Activated CD4-positive, alpha-beta T cell treated with anti-CD3 and anti-CD28 coated beads for 36 hours (primary cell): ENCODE results near the gene PEAK3. TPM values are rescaled to one million over a fixed set of nuclear protein-coding genes. Genes with fewer than 3 reads are reported as not detected.

Experiments used
- ATAC-seq: fragments of 200-7000 bp; cut with Tn5 transposase; one replicate; pipeline ENCODE4 v1.10.0; 2021; ENCODE audit warnings: mild to moderate bottlenecking, moderate library complexity
- CTCF ChIA-PET: fragments of 350-600 bp; sonication (Branson Sonifier 250); formaldehyde crosslinking; loops from one replicate; lab custom pipeline; 2021; ENCODE audit warnings: antibody characterized with exemption; lab: Charles Lee
- POLR2A ChIA-PET: fragments of 350-600 bp; sonication (Branson Sonifier 250); formaldehyde crosslinking; loops from one replicate; lab custom pipeline; 2021; ENCODE audit warnings: antibody characterized with exemption, inconsistent platforms; lab: Charles Lee
- DNase-seq: peaks from one replicate; pipeline ENCODE4 v3.0.0-alpha.2; 2020
- H3K27ac Mint-ChIP-seq: one replicate; pipeline ENCODE4 v1.8.0; 2021; ENCODE audit warnings: mixed read lengths
- H3K27me3 Mint-ChIP-seq: one replicate; pipeline ENCODE4 v1.8.0; 2021; ENCODE audit warnings: mixed read lengths
- H3K36me3 Mint-ChIP-seq: one replicate; pipeline ENCODE4 v1.8.0; 2021; ENCODE audit warnings: low read depth, mixed read lengths
- H3K4me1 Mint-ChIP-seq: one replicate; pipeline ENCODE4 v1.8.0; 2021; ENCODE audit warnings: mixed read lengths
- H3K4me3 Mint-ChIP-seq: one replicate; pipeline ENCODE4 v1.8.0; 2021; ENCODE audit warnings: mild to moderate bottlenecking, moderate library complexity, mixed read lengths
- H3K9me3 Mint-ChIP-seq: one replicate; pipeline ENCODE4 v1.8.0; 2021; ENCODE audit warnings: low read depth, mixed read lengths
- intact Hi-C, 2 experiments: fragments of 100-400 bp; cut with DNase I in 1 of 2; cut with micrococcal nuclease in 1 of 2; formaldehyde crosslinking; loops; one replicate each; pipeline versions ENCODE4 v1.14.2 to v1.15.1; 2022 to 2024; cut with DNase I, micrococcal nuclease
- total RNA-seq, 2 experiments: library from RNA; stranded (reverse); gene quantifications; one replicate each; pipeline ENCODE4 v1.2.3, GENCODE V29; 2021

Gene PEAK3
- total RNA-seq, 2 experiments from 2014 or later = not detected

DNA sequence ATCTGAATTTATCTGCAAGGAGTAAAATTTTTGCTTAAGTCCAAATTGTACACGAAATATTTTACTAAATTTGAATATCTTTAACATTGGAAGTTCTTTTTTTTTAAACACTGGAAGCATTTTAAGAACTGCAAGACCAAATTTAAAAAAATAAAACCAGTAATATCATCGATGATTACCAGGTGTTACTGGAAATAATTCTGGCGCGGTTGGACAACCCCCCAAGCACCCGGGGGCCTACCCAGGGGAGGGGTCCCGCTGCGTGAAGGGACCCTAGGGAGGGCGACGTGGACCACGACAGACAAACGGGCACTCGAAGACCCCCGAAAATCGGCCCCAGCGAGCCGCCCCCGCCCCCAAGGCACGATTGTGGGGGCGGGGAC is 13.1 kb downstream of the PEAK3 start:
- CTCF ChIA-PET = no interaction called here
- intact Hi-C loops = loop anchor here (1.0 to 10.0 kb wide), 12 partner anchors 11 to 406 kb away; partner anchors contain the start of genes AP3D1 (in 2 of the 2), DOT1L (in 1 of the 2), IZUMO4 (in 1 of the 2) and KLF16 (in 1 of the 2)
- DNase-seq (no peak), ATAC-seq (no peak)
- peaks cover 32% of the 10 kb centered on the region for H3K4me1 Mint-ChIP-seq
- H3K27ac Mint-ChIP-seq = peak overlapping the region; percentile 75
- H3K27me3 Mint-ChIP-seq = no peaks in the 10 kb centered on the region
- POLR2A ChIA-PET = no interaction called here
- no peaks in the 10 kb centered on the region for H3K9me3 Mint-ChIP-seq
- H3K36me3 Mint-ChIP-seq = peaks cover 28% of the 10 kb centered on the region
- H3K4me3 Mint-ChIP-seq = peak overlapping the region; percentile 89

DNA sequence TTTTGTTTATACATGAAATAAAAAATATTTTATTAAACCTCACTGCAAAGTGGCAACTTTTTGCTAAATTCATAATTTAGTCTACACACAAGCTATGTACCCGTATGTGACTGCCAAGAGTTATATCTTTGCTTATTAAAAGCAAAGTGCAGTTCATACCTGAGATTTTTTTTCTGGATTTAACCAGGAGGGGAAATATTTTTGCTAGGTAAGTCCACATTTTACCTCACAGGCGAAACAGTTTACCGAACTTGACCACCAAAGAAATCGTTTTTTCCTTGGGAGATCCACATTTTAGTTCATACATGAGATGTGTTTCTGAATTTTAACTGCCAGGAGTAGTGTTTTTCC is 13.5 kb downstream of the PEAK3 start:
- no peak for ATAC-seq
- Mint-ChIP-seq H3K36me3 (peaks cover 24% of the 10 kb centered on the region), H3K27me3 (no peaks in the 10 kb centered on the region), H3K27ac (peak overlapping the region; percentile 75), H3K4me1 (peaks cover 29% of the 10 kb centered on the region), H3K9me3 (no peaks in the 10 kb centered on the region), H3K4me3 (peak overlapping the region; percentile 89)
- DNase-seq = no peak
- intact Hi-C loops = loop anchor here (2.0 to 10.0 kb wide), 4 partner anchors 16 to 356 kb away; partner anchors contain the start of gene AP3D1 (in 1 of the 2)
- POLR2A ChIA-PET = no interaction called here
- CTCF ChIA-PET = interaction anchor here (0.7 kb wide), 1 partner anchor 181 kb away, joined by 3 read pairs; no protein-coding TSS in a partner anchor

DNA sequence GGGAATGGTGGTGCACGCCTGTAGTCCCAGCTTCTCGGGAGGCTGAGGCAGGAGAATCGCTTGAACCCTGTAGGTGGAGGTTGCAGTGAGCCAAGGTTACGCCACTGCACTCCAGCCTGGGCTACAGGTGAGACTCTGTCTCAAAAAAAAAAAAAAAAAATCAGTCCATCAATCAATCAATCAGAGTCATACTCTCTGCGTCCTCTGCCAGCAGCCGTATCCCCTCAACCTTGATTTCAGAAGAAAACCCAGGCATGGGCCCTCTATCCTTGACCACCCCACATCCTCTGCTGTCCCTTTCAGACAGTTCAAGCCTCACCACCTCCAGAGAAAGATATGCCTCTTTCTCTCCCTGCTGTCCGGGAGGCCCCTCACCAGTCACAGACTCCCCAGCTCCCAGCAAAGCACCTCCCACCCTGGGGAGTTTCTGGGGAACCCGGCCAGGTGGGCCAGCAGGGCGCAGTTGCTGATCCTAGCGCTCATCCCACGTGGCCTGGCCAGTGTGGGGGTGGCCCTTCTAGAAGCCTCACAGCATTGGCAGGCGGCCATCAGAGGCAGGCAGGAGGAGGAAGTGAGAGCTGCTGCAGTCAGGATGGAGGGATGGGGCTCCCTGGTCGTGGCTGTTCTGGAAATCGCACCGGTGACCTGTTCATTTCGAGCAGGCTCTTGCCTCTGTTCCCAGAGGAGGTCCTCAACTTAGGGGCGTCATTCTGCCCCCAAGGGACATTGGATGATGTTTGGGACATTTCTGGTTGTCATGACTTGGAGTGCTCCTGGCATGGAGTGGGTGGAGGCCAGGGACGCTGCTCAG is 15.6 kb downstream of the PEAK3 start:
- no peak overlapping the region for H3K4me3 Mint-ChIP-seq
- no peaks in the 10 kb centered on the region for H3K27me3 Mint-ChIP-seq
- peak overlapping the region; percentile 59 for H3K27ac Mint-ChIP-seq
- peaks cover 17% of the 10 kb centered on the region for H3K4me1 Mint-ChIP-seq
- H3K9me3 Mint-ChIP-seq = no peaks in the 10 kb centered on the region
- ATAC-seq (peak; percentile 11), DNase-seq (peak; percentile 73)
- H3K36me3 Mint-ChIP-seq = peaks cover 10% of the 10 kb centered on the region
- ChIA-PET POLR2A (no interaction called here), CTCF (interaction anchor here (0.7 to 1.0 kb wide), 2 partner anchors 8 to 27 kb away, joined by 3 read pairs; no protein-coding TSS in a partner anchor)
- intact Hi-C loops = loop anchor here in 1 of 2 experiments (10.0 kb wide), 1 partner anchor 358 kb away; no protein-coding TSS in a partner anchor

DNA sequence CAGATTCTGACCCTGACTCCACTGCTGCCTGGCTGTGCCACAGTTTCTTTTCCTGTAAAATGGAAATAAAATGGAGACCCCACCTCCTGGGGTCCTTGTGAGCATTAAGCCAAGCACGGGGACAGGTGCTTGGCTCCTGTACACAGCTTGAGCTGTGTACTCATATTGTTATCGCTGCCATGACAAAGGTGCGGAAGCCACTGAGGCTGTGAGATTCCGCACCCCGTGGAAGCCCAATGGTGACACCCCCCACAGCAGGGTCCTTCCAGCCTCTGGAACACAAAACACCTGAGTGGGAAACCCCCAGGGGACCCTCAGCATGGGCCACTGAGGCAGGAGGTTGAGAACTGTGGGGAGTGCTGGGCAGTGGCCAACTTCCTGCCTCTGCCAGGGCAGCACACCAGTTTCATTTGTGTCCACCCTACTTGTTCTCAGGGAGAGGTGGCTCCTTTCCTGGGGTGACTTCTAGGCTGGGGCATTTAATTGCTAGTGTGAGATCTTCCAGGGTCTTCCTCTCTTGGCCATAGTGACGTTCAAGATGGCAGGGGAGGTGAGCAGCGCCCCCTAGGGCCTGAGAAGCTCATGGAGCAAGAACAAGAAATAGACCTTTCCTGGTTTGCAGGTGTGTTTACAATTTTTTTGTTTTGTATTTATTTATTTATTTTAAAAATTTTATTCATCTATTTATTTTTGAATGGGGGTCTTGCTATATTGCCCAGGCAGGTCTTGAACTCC is 20.4 kb downstream of the PEAK3 start:
- no peaks in the 10 kb centered on the region for H3K27me3 Mint-ChIP-seq
- DNase-seq (peak; percentile 81), ATAC-seq (peak; percentile 33)
- H3K9me3 Mint-ChIP-seq = no peaks in the 10 kb centered on the region
- CTCF ChIA-PET = interaction anchor here (0.6 to 5.9 kb wide), 13 partner anchors 10 to 1128 kb away, joined by 3 to 52 read pairs (median 3); partner anchors contain the start of gene PLEKHJ1
- H3K36me3 Mint-ChIP-seq = no peaks in the 10 kb centered on the region
- peaks cover 33% of the 10 kb centered on the region for H3K4me1 Mint-ChIP-seq
- H3K4me3 Mint-ChIP-seq = no peak overlapping the region
- intact Hi-C loops = loop anchor here in 1 of 2 experiments (10.0 kb wide), 1 partner anchor 363 kb away; no protein-coding TSS in a partner anchor
- POLR2A ChIA-PET = interaction anchor here (0.6 to 1.2 kb wide), 2 partner anchors 10 to 106 kb away, joined by 4 to 5 read pairs; no protein-coding TSS in a partner anchor
- H3K27ac Mint-ChIP-seq = no peak overlapping the region

DNA sequence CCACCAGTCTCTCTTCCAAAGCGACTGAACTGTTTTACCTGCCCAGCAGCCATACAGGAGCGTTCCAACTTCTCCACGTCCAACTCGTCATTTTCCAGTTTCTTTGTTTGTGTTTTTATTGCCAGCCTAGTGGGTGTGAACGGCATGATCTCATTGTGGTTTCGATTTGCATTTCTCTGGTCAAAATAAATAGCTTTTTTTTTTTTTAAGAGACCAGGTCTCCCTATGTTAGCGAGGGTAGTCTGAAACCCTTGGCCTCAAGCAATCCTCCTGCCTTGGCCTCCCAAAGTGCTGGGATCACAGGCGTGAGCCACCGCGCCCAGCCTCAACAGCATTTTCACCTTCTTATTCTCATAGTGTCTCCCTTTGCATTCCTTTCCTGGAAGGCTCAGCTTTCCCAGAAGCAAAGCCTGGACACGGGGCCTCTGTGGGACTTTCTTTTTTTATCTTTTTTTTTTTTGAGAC is 21.6 kb downstream of the PEAK3 start:
- ChIA-PET CTCF (interaction anchor here (0.8 to 5.9 kb wide), 4 partner anchors 12 to 1240 kb away, joined by 3 to 52 read pairs (median 7); partner anchors contain the start of gene DOHH), POLR2A (interaction anchor here (1.2 to 1.8 kb wide), 2 partner anchors 11 to 44 kb away, joined by 3 to 5 read pairs; no protein-coding TSS in a partner anchor)
- Mint-ChIP-seq H3K36me3 (no peaks in the 10 kb centered on the region), H3K27ac (peak overlapping the region; percentile 45), H3K4me3 (no peak overlapping the region), H3K9me3 (no peaks in the 10 kb centered on the region), H3K4me1 (peaks cover 30% of the 10 kb centered on the region), H3K27me3 (no peaks in the 10 kb centered on the region)
- DNase-seq (no peak), ATAC-seq (no peak)
- intact Hi-C loops = loop anchor here in 1 of 2 experiments (10.0 kb wide), 1 partner anchor 364 kb away; no protein-coding TSS in a partner anchor

DNA sequence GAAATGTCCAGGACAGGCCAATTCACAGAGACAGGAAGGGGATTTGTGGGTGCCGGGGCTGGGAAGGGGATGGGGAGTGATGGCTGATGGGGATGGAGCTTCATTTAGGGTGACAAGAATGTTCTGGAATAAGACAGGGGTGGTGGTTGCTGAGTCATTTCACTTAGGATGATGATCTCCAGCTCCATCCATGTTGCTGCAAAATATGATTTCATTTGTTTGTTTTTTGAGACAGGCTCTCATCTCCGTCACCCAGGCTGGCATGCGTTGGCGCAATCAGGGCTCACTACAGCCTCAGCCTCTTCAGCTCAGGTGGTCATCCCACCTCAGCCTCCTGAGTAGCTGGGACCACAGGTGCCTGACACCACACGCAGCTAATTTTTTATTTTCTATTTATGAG is 22.6 kb downstream of the PEAK3 start:
- Mint-ChIP-seq H3K27ac (peak overlapping the region; percentile 83), H3K27me3 (no peaks in the 10 kb centered on the region), H3K4me1 (peaks cover 30% of the 10 kb centered on the region), H3K9me3 (no peaks in the 10 kb centered on the region), H3K36me3 (no peaks in the 10 kb centered on the region), H3K4me3 (peak overlapping the region; percentile 29)
- ATAC-seq (no peak), DNase-seq (no peak)
- intact Hi-C loops = no loop called here
- POLR2A ChIA-PET = interaction anchor here (1.8 kb wide), 1 partner anchor 43 kb away, joined by 5 read pairs; no protein-coding TSS in a partner anchor
- CTCF ChIA-PET = interaction anchor here (0.6 to 5.9 kb wide), 7 partner anchors 13 to 220 kb away, joined by 3 to 52 read pairs (median 3); no protein-coding TSS in a partner anchor

DNA sequence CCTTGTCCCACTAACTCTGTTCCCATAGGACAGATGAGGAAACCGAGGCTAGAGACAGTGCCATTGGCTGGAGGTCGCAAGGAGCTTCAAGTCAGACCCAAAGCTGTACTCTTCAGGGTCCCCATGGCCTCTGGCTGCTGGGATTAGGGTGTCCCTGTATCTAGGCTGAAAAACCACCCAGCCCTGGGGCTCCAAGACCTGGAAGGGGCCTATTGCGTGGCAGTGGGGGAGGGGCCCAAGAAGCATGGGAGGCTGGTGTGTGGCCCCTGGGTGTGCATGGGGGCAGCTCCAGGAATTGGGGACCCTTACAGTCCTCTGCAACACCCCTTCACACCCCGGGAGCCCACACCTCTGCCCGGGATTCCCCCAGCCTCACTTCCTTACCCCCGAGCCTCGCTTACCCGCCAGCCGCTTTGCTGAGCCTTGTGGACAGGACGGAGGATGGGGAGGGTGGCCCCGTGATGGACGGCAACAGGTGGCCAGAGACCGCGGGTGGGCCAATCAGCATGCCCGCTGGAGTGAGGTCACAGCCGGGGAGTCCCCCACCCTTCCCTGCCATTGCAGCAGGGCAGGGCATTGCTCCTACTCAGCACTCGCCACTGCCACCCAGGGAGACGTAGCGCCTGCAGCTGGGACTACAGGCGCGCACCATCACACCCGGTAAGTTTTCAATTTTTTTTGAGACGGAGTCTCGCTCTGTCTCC is 25.8 kb downstream of the PEAK3 start, which contains the start of gene JSRP1:
JSRP1 (minus strand) TSS at position 436 of the 704 bp plus-strand sequence. CDS start 1,103 bp downstream, outside the sequence.
- H3K27me3 Mint-ChIP-seq = peaks cover 2% of the 10 kb centered on the region
- intact Hi-C loops = no loop called here
- POLR2A ChIA-PET = no interaction called here

DNA sequence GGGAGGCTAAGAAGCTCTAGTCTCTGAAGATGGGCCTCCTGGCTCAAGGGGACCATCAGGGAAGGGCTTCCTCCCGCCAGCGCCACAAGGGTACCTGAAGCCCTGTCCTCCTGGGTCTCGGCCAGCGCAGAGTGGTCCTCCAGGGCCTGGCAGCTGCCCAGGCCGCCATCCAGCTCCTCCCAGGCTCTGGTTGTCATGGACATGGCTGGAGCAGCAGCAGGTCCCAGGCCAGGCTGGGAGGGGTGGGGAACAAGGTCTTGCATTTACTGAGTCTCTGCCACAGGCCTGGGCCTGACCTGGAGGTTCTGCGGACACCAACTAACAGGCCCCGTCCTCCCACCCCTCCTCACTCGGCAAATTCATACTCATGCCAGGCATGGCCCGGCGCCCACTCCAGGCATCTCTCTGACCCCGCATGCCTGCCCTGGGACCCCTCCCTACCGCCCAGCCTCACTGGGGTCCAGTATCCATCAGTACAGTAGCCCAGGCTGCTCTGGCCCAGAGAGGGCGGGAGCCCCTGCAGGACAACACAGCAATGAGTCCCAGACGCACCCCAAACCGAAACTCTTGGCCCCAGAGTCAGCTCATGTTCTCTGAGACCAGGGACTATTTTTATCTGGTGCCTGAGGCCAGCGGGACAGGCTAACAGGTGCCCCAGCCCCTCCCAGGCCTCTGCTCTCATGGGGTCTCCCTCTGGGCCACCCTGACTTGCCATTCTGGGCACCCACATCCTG is 26.7 kb downstream of the PEAK3 start:
- Mint-ChIP-seq H3K36me3 (no peaks in the 10 kb centered on the region), H3K27me3 (peaks cover 2% of the 10 kb centered on the region), H3K4me1 (peaks cover 36% of the 10 kb centered on the region), H3K27ac (no peak overlapping the region), H3K9me3 (no peaks in the 10 kb centered on the region), H3K4me3 (no peak overlapping the region)
- DNase-seq = no peak
- intact Hi-C loops = no loop called here
- POLR2A ChIA-PET = no interaction called here
- CTCF ChIA-PET = interaction anchor here (0.5 to 1.0 kb wide), 5 partner anchors 9 to 62 kb away, joined by 3 to 4 read pairs (median 3); partner anchors contain the start of gene PLEKHJ1
- ATAC-seq = no peak

More for the DNA sequence above, 25.8 kb downstream of the PEAK3 start, which contains the start of gene JSRP1:
- Mint-ChIP-seq H3K4me1 (peaks cover 39% of the 10 kb centered on the region), H3K27ac (no peak within 1 kb of the TSS), H3K36me3 (no peaks in the 10 kb centered on the region), H3K9me3 (no peaks in the 10 kb centered on the region), H3K4me3 (no peak within 1 kb of the TSS)
- ATAC-seq = no peak
- CTCF ChIA-PET = interaction anchor here (0.5 kb wide), 1 partner anchor 61 kb away, joined by 3 read pairs; no protein-coding TSS in a partner anchor
- DNase-seq = peak; percentile 45

DNA sequence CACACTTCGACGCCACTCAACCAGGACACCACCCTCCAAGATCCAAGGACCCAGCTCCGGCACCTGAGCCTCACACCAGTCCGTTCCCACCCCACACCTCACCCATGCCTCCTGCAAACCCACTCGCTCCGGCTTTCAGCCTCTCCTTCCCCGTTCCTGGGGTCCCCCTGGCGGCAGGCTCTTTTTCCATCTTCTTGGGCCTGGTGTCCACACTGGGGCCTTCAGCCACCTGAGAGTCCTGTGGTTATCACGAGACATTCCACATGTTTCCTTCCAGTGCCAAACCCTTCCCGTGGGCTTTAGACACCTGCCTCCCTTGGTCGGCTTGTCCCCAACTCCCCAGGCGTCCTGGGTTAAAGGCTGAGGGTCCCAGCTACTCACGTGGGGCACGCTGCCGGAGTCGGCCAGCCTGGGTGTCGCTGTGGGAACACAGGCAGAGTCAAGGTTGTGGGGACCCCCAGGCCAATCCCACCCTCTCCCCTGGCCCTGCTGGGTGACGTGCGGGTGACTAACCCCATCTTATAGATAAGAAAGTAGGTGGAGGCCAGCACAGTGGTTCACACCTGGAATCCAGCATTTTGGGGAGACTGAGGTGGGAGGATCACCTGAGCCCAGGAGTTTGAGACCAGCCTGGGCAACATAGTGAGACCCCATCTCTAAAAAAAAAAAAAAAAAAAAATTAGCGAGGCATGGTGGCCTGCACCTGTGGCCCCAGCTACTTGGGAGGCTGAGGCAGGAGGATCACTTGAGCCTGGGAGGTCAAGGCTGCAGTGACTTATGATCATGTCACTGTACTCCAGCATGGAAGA is 27.7 kb downstream of the PEAK3 start:
- Mint-ChIP-seq H3K9me3 (no peaks in the 10 kb centered on the region), H3K4me1 (peaks cover 30% of the 10 kb centered on the region), H3K27me3 (peaks cover 4% of the 10 kb centered on the region), H3K36me3 (no peaks in the 10 kb centered on the region), H3K27ac (no peak overlapping the region), H3K4me3 (no peak overlapping the region)
- no peak for ATAC-seq
- DNase-seq = no peak
- CTCF ChIA-PET = interaction anchor here (0.7 to 1.7 kb wide), 4 partner anchors 14 to 61 kb away, joined by 3 to 6 read pairs (median 4); partner anchors contain the start of gene PLEKHJ1
- POLR2A ChIA-PET = no interaction called here
- intact Hi-C loops = no loop called here
